Measurements from ENCODE around the gene UBTF.

Gene UBTF

GRCh38 chr17:44197107-44197506 is 22.4 kb downstream of the UBTF start:
- no peak for DNase-seq

GRCh38 chr17:44193326-44194084 is 26.0 kb downstream of the UBTF start:
- no peak for DNase-seq

DNA sequence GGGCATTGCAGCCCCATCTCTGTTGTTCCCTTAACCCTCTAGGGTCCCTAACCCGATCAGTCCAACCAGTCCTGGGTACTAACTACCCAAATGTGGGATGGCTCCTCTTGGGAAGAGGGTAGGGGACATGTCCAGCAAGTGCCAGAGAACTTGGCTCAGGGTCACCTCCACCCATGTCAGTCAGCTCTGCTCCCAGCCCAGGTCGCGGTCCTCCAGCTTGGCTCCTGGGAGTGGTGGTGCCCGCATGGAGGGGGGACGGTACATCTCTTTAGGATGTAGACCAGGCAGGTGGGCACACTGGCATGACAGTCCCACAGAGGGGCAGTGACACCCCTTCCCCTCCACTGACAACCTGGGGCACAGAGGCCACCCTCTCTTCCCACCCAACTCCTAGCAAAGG is 26.7 kb downstream of the UBTF start:
- DNase-seq = no peak

DNA sequence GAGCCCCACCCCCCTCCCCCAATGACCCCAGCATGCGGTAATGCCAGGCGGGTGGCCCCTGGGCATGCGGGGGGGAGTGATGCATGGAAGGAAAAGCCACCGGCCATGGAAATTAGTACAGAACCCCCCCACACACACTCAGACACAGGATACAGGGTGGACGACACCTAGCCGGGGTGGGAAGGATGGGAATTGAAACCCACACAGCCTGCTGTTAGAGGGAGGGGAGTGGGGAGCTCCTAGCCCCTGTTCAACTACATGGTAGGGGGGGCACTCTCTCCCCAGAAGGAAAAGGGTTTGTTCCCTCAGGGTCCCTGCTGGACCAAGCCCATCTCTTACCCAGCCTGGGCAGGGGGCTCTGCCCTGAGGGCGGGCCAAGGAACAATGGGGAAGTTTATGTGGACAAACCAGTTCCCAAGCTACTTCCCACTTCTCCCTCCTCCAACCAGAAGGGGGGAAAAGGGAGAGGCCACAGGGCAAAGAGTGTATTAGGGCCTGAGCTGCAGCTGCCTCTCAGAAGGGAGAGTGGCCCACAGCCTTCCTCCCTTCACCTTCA is 27.5 kb downstream of the UBTF start:
- no peak for DNase-seq

GRCh38 chr17:44191369-44191768 is 28.1 kb downstream of the UBTF start:
- no peak for DNase-seq

DNA sequence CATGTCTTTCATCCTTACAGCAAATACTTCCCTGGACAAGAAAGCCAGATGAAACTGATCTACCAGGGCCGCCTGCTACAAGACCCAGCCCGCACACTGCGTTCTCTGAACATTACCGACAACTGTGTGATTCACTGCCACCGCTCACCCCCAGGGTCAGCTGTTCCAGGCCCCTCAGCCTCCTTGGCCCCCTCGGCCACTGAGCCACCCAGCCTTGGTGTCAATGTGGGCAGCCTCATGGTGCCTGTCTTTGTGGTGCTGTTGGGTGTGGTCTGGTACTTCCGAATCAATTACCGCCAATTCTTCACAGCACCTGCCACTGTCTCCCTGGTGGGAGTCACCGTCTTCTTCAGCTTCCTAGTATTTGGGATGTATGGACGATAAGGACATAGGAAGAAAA is 29.0 kb downstream of the UBTF start:
- DNase-seq = no peak

DNA sequence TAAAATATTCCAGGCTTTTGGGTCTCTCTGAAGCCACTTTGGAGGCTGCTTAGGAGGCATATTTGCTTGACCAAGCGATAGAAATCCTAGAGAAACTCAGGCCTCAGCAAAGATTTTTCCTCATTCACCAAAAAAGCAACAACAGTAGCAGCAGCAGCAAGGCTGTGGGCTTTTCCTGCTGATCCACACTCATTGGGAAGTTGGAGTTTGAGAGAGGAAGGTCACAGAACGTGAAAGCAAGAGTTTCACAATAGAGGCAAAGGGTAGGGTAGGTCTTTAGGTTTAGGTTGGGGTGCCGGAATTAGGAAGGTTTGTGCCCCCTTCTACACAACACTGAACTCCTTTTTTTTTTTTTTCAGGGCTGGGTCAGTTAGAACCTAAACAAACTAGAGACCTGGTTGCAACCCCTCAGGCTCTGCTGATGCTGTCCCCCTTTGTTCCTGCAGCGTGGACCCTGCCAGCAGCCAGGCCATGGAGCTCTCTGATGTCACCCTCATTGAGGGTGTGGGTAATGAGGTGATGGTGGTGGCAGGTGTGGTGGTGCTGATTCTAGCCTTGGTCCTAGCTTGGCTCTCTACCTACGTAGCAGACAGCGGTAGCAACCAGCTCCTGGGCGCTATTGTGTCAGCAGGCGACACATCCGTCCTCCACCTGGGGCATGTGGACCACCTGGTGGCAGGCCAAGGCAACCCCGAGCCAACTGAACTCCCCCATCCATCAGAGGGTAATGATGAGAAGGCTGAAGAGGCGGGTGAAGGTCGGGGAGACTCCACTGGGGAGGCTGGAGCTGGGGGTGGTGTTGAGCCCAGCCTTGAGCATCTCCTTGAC is 30.7 kb downstream of the UBTF start:
- DNase-seq = no peak

- DNase-seq = peak; percentile 50 to 60
Observed at GRCh38 chr17:44187131-44187899, 32.2 kb downstream of the UBTF start.

DNA sequence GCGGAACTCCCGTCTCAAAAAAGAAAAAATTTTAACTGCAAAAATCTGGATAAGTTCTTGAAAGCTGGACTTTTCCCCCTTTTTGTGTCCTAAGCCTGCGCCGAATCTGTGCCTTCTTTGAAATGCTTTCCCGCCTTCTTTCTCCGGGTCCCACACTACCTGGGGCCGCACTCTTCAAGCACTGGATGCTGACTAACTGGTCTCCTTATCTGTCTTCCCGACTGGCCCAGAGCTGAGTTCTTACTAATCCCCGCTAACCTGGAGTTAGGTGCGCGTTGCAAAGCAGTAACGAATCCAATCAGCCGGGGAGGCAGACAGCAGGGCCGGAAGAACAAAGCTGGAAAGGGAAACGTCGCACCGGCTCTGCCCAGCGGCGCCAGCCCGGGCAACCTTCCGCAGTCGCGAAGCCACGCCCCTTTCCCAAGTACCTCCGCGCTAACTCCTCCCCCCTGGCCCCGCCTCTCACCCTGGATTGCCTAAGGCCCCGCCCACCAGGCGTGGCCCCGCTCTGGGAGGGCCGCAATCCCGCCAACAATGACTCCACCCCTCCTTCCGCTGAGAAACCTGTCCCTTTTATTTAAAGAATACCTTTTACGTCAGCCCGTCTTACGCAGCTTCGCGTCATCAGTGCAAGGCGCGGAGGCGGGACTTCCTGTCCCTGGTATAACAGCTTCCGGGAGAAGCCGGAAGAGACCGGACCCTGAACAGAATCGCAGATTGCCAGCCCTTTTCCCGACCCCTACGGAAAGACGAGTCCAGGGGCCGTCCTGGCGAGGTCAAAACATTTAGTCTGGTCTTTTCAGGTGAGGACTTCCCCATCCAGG is 33.0 kb downstream of the UBTF start, which contains the start of gene TMUB2:
Gene TMUB2, plus strand, starts transcription at position 666 of the 824 bp plus-strand sequence. CDS start 737 bp downstream, outside the sequence.
- peak; percentile 99 for DNase-seq

GRCh38 chr17:44184212-44184810 is 35.2 kb downstream of the UBTF start:
- DNase-seq = no peak

DNA sequence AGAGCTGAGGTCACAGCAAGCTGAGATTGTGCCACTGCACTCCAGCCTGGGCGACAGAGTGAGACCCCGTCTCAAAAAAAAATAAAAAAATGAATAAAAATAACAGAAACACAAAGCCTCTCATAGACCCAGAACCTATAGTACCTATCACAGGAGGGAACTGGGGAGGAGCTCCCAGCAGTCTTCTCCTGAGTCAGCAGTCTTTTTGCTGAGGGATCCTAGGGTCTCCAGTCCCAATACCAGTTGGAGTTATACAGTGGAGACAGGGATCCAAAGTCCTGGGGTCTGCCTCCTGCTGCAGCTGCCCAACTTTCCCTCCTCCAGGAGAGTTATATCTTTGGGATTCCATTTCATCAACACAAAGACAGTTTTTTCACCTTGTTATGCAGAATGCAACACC is 36.5 kb downstream of the UBTF start:
- no peak for DNase-seq

DNA sequence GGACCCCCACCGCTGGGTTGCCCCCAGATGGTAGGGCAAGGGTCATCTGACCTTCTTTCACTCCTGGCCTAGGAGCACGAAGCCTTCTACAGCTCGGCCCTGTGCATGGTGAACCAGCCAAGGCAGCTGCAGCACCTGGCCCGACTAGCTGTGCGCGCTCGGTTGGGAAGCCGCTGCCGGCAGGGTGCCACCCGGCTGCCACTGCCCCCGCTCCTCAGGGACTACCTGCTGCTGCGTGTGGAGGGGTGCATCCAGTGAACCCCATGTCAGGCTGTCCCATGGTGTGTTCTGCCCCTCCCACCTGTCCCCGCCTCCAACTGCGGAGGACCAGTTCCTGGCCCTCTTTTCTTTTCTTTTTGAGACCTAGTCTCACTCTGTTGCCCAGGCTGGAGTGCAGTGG is 41.3 kb downstream of the UBTF start:
- DNase-seq = no peak

DNA sequence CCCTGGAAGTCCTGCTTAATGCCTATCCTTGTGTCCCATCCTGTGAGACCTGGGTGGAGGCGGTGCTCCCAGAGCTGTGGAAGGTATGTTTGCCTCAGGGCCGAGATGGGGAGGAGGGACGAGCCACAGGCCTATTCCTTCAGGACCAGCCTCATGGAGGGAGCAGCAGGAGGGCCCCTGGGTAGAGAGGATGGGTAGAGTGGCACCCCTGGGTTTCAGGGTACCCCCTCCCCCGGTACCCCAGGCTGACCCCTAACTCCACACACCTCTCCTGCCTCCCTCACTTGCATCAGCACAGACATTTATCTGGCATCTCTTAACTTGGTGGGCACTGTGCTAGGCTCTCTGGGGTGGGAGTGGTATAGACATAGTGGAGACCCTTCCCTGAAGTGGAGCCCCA is 41.8 kb downstream of the UBTF start:
- no peak for DNase-seq

GRCh38 chr17:44176671-44177501 is 42.6 kb downstream of the UBTF start:
- DNase-seq = no peak

DNA sequence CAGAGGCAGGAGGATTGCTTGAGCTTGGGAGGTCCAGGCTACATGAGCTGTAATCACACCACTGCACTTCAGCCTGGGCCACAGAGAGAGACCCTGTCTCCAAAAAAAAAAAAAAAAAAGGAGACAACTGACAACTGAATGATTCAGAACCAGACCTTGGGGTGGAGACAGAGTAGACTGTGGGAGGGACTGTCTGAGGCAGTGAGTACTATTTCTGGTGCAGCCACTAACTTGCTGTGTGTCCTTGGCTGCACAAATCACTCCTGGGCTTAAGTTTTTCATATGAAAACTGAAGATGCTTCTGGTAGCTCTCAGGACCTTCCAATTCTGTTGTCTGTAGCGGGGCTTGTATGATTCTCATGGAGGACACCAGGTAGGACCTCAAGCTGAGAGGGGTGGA is 43.2 kb downstream of the UBTF start:
- no peak for DNase-seq

DNA sequence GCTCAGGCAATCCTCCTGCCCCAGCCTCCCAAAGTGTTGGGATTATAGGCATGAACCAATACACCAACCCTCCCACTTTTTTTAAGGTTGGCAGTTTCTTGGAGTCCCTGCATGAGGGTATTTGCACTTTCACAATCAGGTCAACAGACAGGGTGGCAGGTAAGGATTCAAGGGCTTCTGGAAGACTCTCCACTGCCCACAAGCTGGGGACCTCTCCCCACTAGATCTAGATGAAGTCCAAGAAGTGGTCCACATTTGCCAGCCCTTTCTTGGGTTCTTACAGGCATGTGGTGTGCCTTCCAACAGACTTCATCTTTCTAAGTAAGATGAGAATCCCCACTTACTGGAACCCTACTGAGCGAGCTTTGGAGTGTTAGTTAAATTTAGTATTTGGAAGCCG is 45.0 kb downstream of the UBTF start:
- no peak for DNase-seq

GRCh38 chr17:44171931-44172455 is 47.5 kb downstream of the UBTF start:
- no peak for DNase-seq

DNA sequence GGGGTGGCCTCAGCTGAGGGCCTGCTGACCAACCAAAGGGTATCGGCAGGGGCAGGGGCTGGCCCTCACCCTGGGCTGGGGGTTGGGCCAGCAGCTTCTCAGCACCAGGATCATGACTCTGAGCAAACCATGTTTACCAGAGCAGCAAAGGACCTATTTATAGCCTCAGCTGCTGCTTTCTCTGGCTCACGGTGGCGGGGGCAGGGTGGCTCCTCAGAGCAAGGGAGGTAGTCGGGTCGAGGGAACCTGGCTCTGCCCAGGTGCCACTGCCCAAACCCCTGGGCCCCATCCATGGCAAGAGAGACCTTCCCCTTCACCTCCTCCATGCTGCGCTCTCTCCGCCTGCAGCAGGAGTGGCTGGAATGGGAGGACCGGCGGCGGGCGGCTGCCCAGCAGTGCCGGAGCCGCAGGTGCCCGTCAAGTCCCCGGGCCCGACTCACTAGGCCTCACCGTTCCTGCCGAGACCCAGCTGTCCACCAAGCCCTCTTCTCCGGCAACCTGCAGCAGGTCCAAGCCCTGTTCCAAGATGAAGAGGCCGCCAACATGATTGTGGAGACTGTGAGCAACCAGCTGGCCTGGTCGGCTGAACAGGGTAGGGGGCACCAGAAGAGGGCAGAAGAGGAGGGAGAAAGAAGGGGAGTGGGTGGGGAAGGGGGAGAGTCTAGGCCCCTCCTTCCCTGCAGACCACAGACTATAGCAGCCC is 48.8 kb downstream of the UBTF start, which contains the start of gene ASB16:
Gene ASB16, plus strand, starts transcription at position 206 of the 703 bp plus-strand sequence. Its CDS starts 86 bp downstream, at position 292.
- DNase-seq = no peak

- DNase-seq = no peak
Observed at GRCh38 chr17:44170135-44170498, 49.4 kb downstream of the UBTF start.

Data from CD4-positive, alpha-beta T cell treated with Interleukin-4 for 1 hour (primary cell).